Chondrocyte (in vitro differentiated cells): ENCODE measurements around the gene IFI35. TPM values are rescaled to one million over a fixed set of nuclear protein-coding genes. Genes with fewer than 3 reads are reported as not detected.
A peak's percentile ranks its signal among the peaks of the same experiment; 100 is the strongest.

Experiments used
- DNase-seq: peaks from one replicate; pipeline ENCODE4 v3.0.0; 2021; ENCODE audit warnings: mixed read lengths, low spot score
- H3K27ac Mint-ChIP-seq: one replicate; pipeline ENCODE4 v1.8.0; 2021; ENCODE audit warnings: mild to moderate bottlenecking, moderate library complexity, mixed read lengths; ENCODE audit not compliant: unreplicated experiment
- H3K27me3 Mint-ChIP-seq: 2 replicates; pipeline ENCODE4 v1.8.0; 2021; ENCODE audit warnings: low read depth, mixed read lengths
- H3K36me3 Mint-ChIP-seq: 2 replicates; pipeline ENCODE4 v1.8.0; 2021; ENCODE audit warnings: low read depth, mixed read lengths
- H3K4me1 Mint-ChIP-seq: 2 replicates; pipeline ENCODE4 v1.8.0; 2021; ENCODE audit warnings: low read depth, mild to moderate bottlenecking, mixed read lengths
- H3K4me3 Mint-ChIP-seq: one replicate; pipeline ENCODE4 v1.8.0; 2021; ENCODE audit warnings: mild to moderate bottlenecking, moderate library complexity, mixed read lengths; ENCODE audit not compliant: unreplicated experiment
- H3K9me3 Mint-ChIP-seq: 2 replicates; pipeline ENCODE4 v1.8.0; 2021; ENCODE audit warnings: low read depth, mixed read lengths
- CTCF ChIP-seq: fragments of 200-600 bp; sonication (generic); IDR thresholded peaks from 2 replicates; pipeline ENCODE4 v1.5.0; 2021; ENCODE audit warnings: antibody characterized with exemption, mild to moderate bottlenecking, moderate library complexity
- total RNA-seq: library from RNA; stranded (reverse); gene quantifications from 3 replicates; pipeline ENCODE4 v1.2.1, GENCODE V29; 2021

Gene IFI35
- total RNA-seq, 1 donor from 2014 or later: 12.8 TPM

- Mint-ChIP-seq H3K9me3 (no peaks in the 10 kb centered on the region), H3K27me3 (no peaks in the 10 kb centered on the region), H3K4me3 (peak overlapping the region; percentile 93), H3K27ac (peak overlapping the region; percentile 98), H3K4me1 (peaks cover 36% of the 10 kb centered on the region), H3K36me3 (peaks cover 13% of the 10 kb centered on the region)
- DNase-seq: no peak
- TF ChIP-seq CTCF: no peak
These were observed 14.5 kb downstream of the IFI35 start for GRCh38 chr17:43020789-43021740.

DNA sequence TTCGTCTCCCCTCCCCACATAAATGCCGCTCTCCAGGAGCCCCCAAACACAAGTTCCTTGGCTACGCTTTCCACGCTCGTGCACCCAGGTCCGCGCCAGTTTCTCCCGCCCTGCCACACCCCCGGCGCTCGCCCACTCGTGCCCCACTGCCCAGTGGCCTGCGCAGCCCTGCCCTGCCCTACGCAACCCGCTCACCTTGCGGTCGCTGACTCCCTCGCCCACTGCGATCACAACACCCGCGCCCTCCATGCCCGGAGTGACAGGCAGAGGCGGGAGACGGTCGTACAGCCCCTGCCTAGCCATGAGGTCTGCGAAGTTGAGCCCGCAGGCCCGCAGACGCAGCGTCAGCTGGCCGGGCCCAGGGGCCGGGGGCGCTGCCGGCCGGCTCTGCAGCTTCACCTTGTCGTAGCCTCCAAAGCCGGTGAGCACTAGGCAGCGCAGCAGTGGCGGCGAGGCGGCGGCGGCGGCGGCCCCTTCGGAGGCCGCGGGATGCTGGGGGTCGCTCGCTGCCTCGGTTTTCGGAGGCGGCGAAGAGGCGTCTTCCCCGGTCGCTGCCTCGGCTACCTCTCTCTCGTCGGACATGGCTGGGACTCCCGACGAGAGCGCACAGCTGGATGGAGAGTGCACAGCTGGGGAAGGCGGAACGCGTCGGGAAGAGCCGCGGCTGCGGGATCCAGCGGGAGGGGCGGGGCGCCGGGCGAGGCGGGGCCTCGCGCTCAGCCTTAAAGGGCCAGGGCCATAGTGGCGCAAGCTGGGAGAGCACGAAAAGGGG is 15.3 kb downstream of the IFI35 start, which contains the start of gene VAT1:
VAT1 (minus strand) TSS at position 645 of the 772 bp plus-strand sequence; CDS start at position 582, 63 bp downstream.
- TF ChIP-seq CTCF: peak; percentile 25
- Mint-ChIP-seq H3K27me3 (no peaks in the 10 kb centered on the region), H3K27ac (peak within 1 kb of the TSS; percentile 98), H3K4me3 (peak within 1 kb of the TSS; percentile 93), H3K4me1 (peaks cover 36% of the 10 kb centered on the region), H3K9me3 (no peaks in the 10 kb centered on the region), H3K36me3 (peaks cover 12% of the 10 kb centered on the region)
- DNase-seq: no peak

DNA sequence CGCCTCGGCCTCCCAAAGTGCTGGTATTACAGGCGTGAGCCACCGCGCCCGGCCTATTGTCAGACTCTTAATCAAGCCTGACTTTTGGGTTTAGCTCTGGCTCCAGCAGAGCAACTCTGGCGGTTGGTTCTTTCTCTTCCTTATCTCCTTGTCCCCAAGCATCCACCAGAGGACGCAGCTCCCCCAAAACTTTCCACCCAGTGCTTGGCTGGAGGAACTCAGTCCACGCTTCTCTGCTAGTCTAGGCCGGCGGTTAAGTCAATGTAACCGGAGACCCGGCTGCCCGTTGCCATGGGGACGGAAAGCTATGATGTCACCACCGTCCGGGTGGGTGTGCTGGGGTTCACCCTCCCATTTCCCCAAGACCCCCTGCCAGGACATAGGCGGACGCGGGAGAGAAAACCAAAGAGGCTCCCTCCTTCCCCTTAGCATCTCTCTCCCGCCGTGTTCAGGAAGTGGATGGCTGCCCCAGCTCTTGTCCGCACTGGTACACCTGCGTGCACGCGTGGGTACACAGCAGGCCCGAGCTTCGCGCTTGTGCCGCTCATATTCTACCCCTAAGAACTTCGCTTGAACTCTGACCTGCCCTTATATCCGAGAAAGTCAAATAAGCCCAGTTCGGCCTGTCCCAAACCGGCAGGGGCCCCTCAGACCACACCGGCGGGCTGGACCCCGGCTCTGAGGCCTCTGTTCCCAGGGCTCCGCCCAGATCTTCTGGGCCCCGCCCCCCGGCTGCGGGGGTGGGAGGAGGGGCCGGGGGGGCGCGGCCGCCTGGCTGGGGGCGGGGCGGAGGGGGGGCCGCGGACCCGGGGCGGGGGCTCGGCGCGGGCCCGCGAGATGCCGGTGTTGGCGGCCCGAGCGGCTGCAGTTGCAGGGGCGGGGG is 18.1 kb downstream of the IFI35 start, which contains the start of gene RND2:
RND2 (plus strand) TSS at position 825 of the 883 bp plus-strand sequence. CDS start 117 bp downstream, outside the sequence.
- peak; percentile 86 for TF ChIP-seq CTCF
- H3K4me3 Mint-ChIP-seq: peak within 1 kb of the TSS; percentile 93

GRCh38 chr17:43025290-43025657 is 18.7 kb downstream of the IFI35 start:
- no peak overlapping the region for H3K27ac Mint-ChIP-seq
- TF ChIP-seq CTCF: no peak
- peaks cover 2% of the 10 kb centered on the region for H3K36me3 Mint-ChIP-seq
- DNase-seq: no peak
- no peaks in the 10 kb centered on the region for H3K9me3 Mint-ChIP-seq
- peak overlapping the region; percentile 67 for H3K4me3 Mint-ChIP-seq
- no peaks in the 10 kb centered on the region for H3K27me3 Mint-ChIP-seq
- H3K4me1 Mint-ChIP-seq: peaks cover 16% of the 10 kb centered on the region

More for the DNA sequence above, 18.1 kb downstream of the IFI35 start, which contains the start of gene RND2:
- peaks cover 2% of the 10 kb centered on the region for H3K36me3 Mint-ChIP-seq
- H3K4me1 Mint-ChIP-seq: peaks cover 22% of the 10 kb centered on the region
- DNase-seq: peak; percentile 95
- no peaks in the 10 kb centered on the region for H3K27me3 Mint-ChIP-seq
- peak within 1 kb of the TSS; percentile 90 for H3K27ac Mint-ChIP-seq
- H3K9me3 Mint-ChIP-seq: no peaks in the 10 kb centered on the region
